BLaER1 treated with 17β-estradiol and CSF1 and Interleukin-3, amounts not matched to agents 10 nM and 100 nM (cell line): ENCODE measurements around the gene FHIT.
"Not testable (repeated sequence)": the region's sequence is repeated elsewhere in the genome, so short reads cannot be mapped to it uniquely, and the experiment has no call there.

Source experiments
- H3K27ac ChIP-seq, 11 experiments: shearing (Covaris generic); formaldehyde crosslinking; 2 replicates each; pipeline ENCODE4 v1.8.1; 2022
- H3K27me3 ChIP-seq, 11 experiments: shearing (Covaris generic); formaldehyde crosslinking; 2 replicates each; pipeline ENCODE4 v1.8.1; 2022
- H3K36me3 ChIP-seq, 11 experiments: shearing (Covaris generic); formaldehyde crosslinking; 2 replicates each; pipeline ENCODE4 v1.8.1; 2022
- H3K4me1 ChIP-seq, 10 experiments: shearing (Covaris generic); formaldehyde crosslinking; 2 replicates each; pipeline ENCODE4 v1.8.1; 2022
- H3K4me2 ChIP-seq, 11 experiments: shearing (Covaris generic); formaldehyde crosslinking; 2 replicates each; pipeline ENCODE4 v1.8.1; 2022
- H3K4me3 ChIP-seq, 10 experiments: shearing (Covaris generic); formaldehyde crosslinking; 2 replicates each; pipeline ENCODE4 v1.8.1; 2022
- H3K9ac ChIP-seq, 11 experiments: shearing (Covaris generic); formaldehyde crosslinking; 2 replicates each; pipeline ENCODE4 v1.8.1; 2022
- H3K9me3 ChIP-seq, 11 experiments: shearing (Covaris generic); formaldehyde crosslinking; replicated peaks in 1 of 11; 2 replicates each; pipeline ENCODE4 v1.8.1; 2022
- H4K20me1 ChIP-seq, 11 experiments: shearing (Covaris generic); formaldehyde crosslinking; 2 replicates each; pipeline ENCODE4 v1.8.1; 2022
- Cebpa-rat ChIP-seq, 11 experiments: shearing (Covaris generic); IDR thresholded peaks; 2 replicates each; pipeline ENCODE4 v1.8.1; 2022

Gene FHIT

DNA sequence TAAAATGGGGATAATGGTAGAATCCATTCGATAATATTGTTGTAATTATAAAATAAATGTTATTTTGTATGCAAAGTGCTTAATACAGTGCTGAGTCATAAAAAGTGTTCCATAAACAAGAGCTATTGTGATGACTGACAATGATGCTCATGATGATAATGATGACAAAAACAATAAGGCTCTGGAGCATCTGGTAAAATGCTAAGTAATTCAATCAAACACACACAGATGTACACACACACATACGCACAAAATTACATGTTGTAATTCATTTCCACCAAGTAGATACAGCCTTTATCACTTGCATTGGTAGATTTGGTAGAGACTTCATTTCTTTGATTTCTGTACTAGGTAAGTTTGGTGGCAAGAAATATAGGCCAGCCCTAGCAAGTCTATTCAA is 163.8 kb downstream of the FHIT start:
- no peak overlapping the region for H3K4me3 ChIP-seq
- H3K36me3 ChIP-seq, result no peaks in the 10 kb centered on the region
- H3K27me3 ChIP-seq, result no peaks in the 10 kb centered on the region

DNA sequence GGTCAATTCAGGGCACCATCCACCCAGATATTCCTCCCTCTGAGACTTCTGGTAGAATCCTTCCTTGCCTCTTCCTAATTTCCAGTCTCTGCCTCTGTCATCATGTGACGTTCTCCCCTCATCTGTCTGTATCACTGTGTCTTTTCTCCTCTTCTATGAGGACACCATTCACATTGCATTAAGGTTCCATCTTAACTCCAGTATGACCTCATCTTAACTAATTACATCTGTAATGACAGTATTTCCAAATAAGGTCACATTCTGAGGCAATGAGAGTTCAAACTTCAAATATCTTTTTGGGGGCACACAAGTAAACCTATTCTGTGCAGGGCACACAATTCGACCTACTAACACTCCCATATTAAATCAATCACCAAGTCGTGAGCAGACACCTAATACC is 169.7 kb downstream of the FHIT start:
- Histone ChIP-seq H3K27me3 (no peaks in the 10 kb centered on the region), H3K4me3 (no peak overlapping the region), H3K9me3 (no peaks in the 10 kb centered on the region), H3K4me2 (no peak overlapping the region), H3K27ac (no peak overlapping the region), H3K36me3 (no peaks in the 10 kb centered on the region), H3K9ac (no peak overlapping the region), H3K4me1 (no peaks in the 10 kb centered on the region), H4K20me1 (no peaks in the 10 kb centered on the region)
- no peak for TF ChIP-seq Cebpa-rat (IDR thresholded peaks at IDR 0.05)

More for the DNA sequence above, 163.8 kb downstream of the FHIT start:
- H3K27ac ChIP-seq, result no peak overlapping the region
- H4K20me1 ChIP-seq, result no peaks in the 10 kb centered on the region
- no peaks in the 10 kb centered on the region for H3K9me3 ChIP-seq
- no peak overlapping the region for H3K9ac ChIP-seq
- TF ChIP-seq Cebpa-rat (IDR thresholded peaks at IDR 0.05), result no peak
- no peak overlapping the region for H3K4me2 ChIP-seq
- no peaks in the 10 kb centered on the region for H3K4me1 ChIP-seq

DNA sequence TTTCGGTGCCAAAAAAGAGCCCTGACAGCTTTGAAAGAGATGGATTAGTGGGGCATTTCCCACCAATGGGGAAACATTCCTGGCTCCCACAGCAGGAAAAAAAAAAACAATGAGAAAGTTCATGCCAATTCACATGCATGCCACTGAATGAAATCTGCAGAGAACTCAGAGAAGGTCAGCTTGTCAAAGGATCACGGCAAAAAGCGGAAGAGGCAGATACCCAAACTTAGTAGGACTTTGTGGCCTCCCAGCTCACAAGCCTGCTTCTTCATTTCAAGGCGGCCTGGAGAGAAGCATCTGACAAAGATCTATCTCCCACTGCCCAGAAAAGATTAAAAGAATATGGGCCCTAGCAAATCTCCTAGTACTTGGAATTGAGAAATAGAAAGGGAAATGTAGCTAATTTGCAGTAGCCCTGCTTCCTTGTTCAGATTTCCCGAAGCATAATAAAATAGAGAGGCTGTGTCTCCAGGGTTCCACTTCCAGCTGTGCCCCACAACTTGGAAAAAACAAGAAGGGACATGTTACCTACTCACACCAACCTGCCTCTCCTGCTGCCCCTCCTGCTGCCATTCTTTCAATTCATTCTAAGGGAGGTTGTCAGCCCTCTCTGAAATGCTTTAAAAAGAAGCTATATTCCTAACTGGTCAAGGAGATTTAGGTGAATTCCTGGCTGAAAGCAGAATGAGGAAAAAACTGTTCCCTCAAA is 170.4 kb downstream of the FHIT start:
- H3K4me1 ChIP-seq, result no peaks in the 10 kb centered on the region
- H4K20me1 ChIP-seq, result no peaks in the 10 kb centered on the region
- H3K9ac ChIP-seq, result no peak overlapping the region
- no peak for TF ChIP-seq Cebpa-rat (IDR thresholded peaks at IDR 0.05)
- no peak overlapping the region for H3K4me3 ChIP-seq
- no peak overlapping the region for H3K4me2 ChIP-seq
- H3K9me3 ChIP-seq, result no peaks in the 10 kb centered on the region
- no peaks in the 10 kb centered on the region for H3K27me3 ChIP-seq
- no peak overlapping the region for H3K27ac ChIP-seq
- no peaks in the 10 kb centered on the region for H3K36me3 ChIP-seq

DNA sequence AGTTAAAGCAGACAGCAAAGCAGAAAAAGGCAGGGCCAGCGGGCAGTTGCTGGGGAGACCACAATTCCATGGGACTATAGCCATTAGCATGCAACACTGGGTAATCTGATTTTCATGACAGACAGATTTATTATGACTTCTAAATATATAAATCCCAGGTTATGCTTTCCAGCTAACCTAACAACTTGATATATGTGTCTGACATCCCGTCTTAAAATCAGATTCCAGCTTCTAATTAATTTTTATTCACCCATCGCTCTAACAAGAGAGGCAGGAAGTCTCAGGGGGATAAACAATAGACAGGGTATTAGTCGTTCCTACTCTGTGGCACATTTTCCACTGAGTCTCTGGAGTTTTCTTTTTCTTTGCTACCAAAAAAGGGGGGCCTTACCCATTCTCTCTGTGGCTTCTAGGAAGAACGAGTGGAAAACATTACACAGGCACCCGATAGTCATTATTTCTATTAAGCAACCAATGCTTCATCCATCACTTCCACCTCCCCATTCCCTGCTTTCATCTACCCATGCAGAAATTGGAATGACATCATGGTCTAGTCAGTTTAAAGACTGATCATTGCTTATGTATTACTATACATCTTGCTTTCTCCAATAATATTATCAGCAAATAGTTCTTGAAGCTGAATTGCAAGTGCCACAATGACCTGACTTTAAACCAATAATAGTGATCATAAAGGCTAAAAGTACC is 173.1 kb downstream of the FHIT start:
- no peaks in the 10 kb centered on the region for H3K36me3 ChIP-seq
- H4K20me1 ChIP-seq, result no peaks in the 10 kb centered on the region
- TF ChIP-seq Cebpa-rat (IDR thresholded peaks at IDR 0.05), result no peak
- H3K4me2 ChIP-seq, result no peak overlapping the region
- no peaks in the 10 kb centered on the region for H3K27me3 ChIP-seq
- no peak overlapping the region for H3K27ac ChIP-seq
- no peaks in the 10 kb centered on the region for H3K4me1 ChIP-seq
- H3K4me3 ChIP-seq, result no peak overlapping the region
- H3K9ac ChIP-seq, result no peak overlapping the region
- H3K9me3 ChIP-seq, result no peaks in the 10 kb centered on the region

DNA sequence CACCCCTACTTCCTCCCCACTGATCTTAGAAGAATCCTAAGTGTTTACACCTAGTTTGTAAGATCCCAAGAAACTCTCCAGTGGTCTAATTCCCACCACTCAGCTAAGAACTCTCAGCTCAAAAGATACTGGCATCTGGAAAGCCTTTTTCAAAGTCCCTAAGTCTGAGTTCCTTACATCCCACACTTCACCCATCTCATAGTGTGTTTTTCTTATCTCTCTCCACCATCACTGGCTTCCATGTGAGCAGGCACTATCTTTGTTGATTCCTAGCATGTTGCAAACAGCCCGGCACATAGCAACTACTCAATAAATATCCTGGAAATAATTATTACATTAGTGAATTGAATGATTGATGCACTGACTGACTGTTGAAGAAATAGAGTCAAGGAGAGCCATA is 173.7 kb downstream of the FHIT start:
- Histone ChIP-seq H3K4me1 (no peaks in the 10 kb centered on the region), H3K9ac (no peak overlapping the region), H3K27me3 (no peaks in the 10 kb centered on the region), H3K27ac (no peak overlapping the region), H4K20me1 (no peaks in the 10 kb centered on the region), H3K4me2 (no peak overlapping the region), H3K9me3 (no peaks in the 10 kb centered on the region), H3K4me3 (no peak overlapping the region), H3K36me3 (no peaks in the 10 kb centered on the region)
- no peak for TF ChIP-seq Cebpa-rat (IDR thresholded peaks at IDR 0.05)

DNA sequence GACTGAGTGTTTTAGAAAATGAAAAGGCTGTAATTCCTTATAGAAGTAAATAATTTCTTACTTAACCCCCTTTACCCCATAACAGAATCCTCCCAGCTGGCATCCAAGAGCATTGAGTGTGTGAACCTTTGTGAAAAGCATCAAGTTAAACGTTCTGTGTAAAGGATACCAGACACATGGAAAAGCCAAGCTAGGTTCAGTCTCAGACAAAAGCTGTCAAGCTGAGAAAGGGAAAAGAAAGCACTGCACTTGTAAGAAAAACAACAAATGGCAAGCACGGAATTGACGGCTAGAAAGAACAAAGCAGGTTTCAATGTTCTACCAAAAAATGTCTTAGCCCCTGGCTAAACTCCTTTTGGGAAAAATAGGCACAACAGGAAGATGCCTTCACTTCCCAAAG is 176.5 kb downstream of the FHIT start:
- Histone ChIP-seq H3K4me3 (no peak overlapping the region), H3K4me2 (no peak overlapping the region), H3K4me1 (no peaks in the 10 kb centered on the region), H3K27ac (no peak overlapping the region), H3K9me3 (no peaks in the 10 kb centered on the region), H4K20me1 (no peaks in the 10 kb centered on the region), H3K27me3 (no peaks in the 10 kb centered on the region), H3K36me3 (no peaks in the 10 kb centered on the region), H3K9ac (no peak overlapping the region)
- TF ChIP-seq Cebpa-rat (IDR thresholded peaks at IDR 0.05), result no peak

DNA sequence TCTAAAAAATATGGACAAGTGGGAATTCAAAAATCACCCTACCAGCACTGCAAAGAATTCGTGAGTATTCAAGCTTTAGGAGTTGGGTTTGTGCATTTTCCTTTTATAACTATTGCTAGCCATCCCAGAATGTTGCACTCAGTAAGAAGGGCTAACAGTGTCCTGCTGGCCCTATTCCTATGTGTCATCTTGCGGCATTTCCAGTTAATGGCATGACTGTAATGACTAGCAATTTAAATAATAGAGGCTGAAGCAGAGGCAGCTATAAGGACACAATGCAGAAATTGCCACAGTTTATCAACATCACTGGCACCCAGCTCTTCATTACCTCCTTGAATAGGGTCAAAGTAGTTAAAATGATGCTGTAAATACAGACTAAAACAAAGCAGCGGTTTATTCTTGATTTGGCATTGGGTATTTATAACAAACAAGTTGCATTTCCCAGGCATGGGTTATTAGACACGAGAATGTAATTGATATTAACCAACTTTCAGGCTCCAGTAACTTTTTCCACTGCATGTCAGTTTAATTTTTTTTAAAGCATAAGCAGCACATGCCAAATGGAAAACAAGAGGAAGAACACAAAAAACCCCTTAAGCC is 177.6 kb downstream of the FHIT start:
- no peaks in the 10 kb centered on the region for H3K27me3 ChIP-seq
- TF ChIP-seq Cebpa-rat (IDR thresholded peaks at IDR 0.05), result no peak
- no peak overlapping the region for H3K4me3 ChIP-seq
- no peaks in the 10 kb centered on the region for H3K36me3 ChIP-seq
- H3K4me2 ChIP-seq, result no peak overlapping the region
- no peaks in the 10 kb centered on the region for H4K20me1 ChIP-seq
- H3K9me3 ChIP-seq, result no peaks in the 10 kb centered on the region
- no peak overlapping the region for H3K9ac ChIP-seq
- no peak overlapping the region for H3K27ac ChIP-seq
- no peaks in the 10 kb centered on the region for H3K4me1 ChIP-seq

DNA sequence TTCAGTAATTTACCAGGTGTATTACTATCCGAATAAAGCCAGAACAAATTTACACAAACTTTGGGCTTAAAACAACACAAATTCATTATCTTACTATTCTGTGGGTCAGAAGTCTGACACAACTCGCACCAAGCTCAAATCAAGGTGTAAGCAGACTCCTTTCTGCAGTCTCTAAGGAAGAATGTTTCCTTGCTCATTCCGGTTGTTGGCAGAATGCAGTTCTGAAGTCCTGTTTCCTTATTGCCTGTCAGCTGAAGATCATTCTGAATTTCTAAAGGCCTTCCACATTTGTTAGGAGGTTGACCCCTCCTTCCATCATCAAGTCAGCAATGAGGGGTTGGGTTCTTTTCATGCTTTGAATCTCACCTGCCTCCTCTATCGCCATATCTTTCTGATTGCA is 183.2 kb downstream of the FHIT start:
- Histone ChIP-seq H3K4me3 (no peak overlapping the region), H3K9me3 (0 out of 22 replicates have a peak, but pooled peaks cover 0 to 8% (median 0%) of the 10 kb centered on the region in 11 experiments), H4K20me1 (no peaks in the 10 kb centered on the region), H3K4me1 (no peaks in the 10 kb centered on the region), H3K4me2 (no peak overlapping the region), H3K9ac (no peak overlapping the region), H3K27ac (no peak overlapping the region), H3K27me3 (no peaks in the 10 kb centered on the region), H3K36me3 (no peaks in the 10 kb centered on the region)
- TF ChIP-seq Cebpa-rat (IDR thresholded peaks at IDR 0.05), result no peak

DNA sequence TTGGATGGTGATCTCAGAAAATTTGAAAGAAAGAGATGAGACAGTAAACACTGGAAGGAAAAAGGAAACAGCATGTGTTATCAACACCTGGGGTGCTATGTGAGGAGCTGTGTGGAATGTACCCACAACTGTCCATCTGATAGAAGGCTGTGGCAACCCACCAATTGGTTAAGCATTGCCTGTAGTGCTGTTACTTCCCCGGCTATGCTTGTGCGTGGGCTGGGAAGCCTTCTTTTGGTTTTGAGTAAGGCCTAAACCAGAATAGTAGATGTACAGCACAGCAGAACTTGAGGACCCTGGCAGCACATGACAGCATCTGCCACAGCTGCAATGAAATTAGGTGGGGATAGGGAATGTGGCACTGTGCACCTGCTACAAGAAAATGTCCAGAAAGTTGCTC is 184.5 kb downstream of the FHIT start:
- Histone ChIP-seq H3K4me1 (no peaks in the 10 kb centered on the region), H3K4me2 (no peak overlapping the region), H3K4me3 (no peak overlapping the region), H3K9ac (no peak overlapping the region), H3K27ac (no peak overlapping the region), H3K27me3 (no peaks in the 10 kb centered on the region), H4K20me1 (no peaks in the 10 kb centered on the region), H3K36me3 (no peaks in the 10 kb centered on the region), H3K9me3 (0 out of 22 replicates have a peak, but pooled peaks cover 0 to 8% (median 0%) of the 10 kb centered on the region in 11 experiments)
- no peak for TF ChIP-seq Cebpa-rat (IDR thresholded peaks at IDR 0.05)

DNA sequence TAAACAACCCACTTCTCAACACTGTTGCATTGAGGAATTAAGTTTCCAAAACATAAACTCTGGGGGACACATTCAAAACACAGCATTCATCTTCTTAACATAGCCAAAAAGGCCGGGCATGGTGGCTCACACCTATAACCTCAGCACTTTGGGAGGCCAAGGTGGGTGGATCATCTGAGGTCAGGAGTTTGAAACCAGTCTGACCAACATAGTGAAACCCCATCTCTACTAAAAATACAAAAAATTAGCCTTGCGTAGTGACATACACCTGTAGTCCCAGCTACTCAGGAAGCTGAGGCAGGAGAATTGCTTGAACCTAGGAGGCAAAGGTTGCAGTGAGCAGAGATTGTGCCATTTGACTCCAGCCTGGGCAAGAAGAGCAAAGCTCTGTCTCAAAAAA is 185.0 kb downstream of the FHIT start:
- not testable (repeated sequence) for H3K9me3 ChIP-seq, H3K36me3 ChIP-seq, H3K27ac ChIP-seq, H3K4me2 ChIP-seq, H3K4me1 ChIP-seq, H3K9ac ChIP-seq, H3K4me3 ChIP-seq, H4K20me1 ChIP-seq, H3K27me3 ChIP-seq
